Right atrium auricular region (tissue), 2 donors: ENCODE data around the gene DROSHA. TPM values are rescaled to one million over a fixed set of nuclear protein-coding genes. Genes with fewer than 3 reads are reported as not detected.
"Not testable (repeated sequence)": the region's sequence is repeated elsewhere in the genome, so short reads cannot be mapped to it uniquely, and the experiment has no call there.

ENCODE experiments used
- DNase-seq: peaks from one replicate; pipeline ENCODE4 v3.0.0-alpha.2; 2019; ENCODE audit warnings: low spot score
- H3K27ac ChIP-seq, 2 donors: fragments of 200-600 bp; sonication (generic); 1 replicate in 1 of 2; 2 replicates in 1 of 2; pipeline ENCODE4 v1.5.1; 2016 to 2019
- H3K27me3 ChIP-seq, 2 donors: fragments of 200-600 bp; sonication (generic); one replicate each; pipeline versions ENCODE4 v1.5.1 to v1.6.0; 2017 to 2019
- H3K36me3 ChIP-seq: fragments of 200-600 bp; sonication (generic); one replicate; pipeline ENCODE4 v1.5.1; 2016
- H3K4me1 ChIP-seq, 2 donors: fragments of 200-600 bp; sonication (generic); one replicate each; pipeline versions ENCODE4 v1.5.1 to v1.6.0; 2017 to 2019
- H3K4me3 ChIP-seq, 2 donors: fragments of 200-600 bp; sonication (generic); 1 replicate in 1 of 2; 2 replicates in 1 of 2; pipeline ENCODE4 v1.5.1; 2017 to 2019; ENCODE audit warnings: mild to moderate bottlenecking in 1 of 2, moderate library complexity in 1 of 2
- H3K9me3 ChIP-seq, 2 donors: fragments of 200-600 bp; sonication (generic); one replicate each; pipeline ENCODE4 v1.5.1; 2019
- CTCF ChIP-seq, 2 donors: fragments of 200-600 bp; sonication (generic); IDR thresholded peaks; one replicate each; pipeline ENCODE4 v1.5.1; 2019; ENCODE audit warnings: antibody characterized with exemption in 2 of 2
- total RNA-seq, 2 donors: library from RNA; depleted of rRNA; stranded (reverse); fragments of >200 nt; gene quantifications; one replicate each; pipeline ENCODE4 v1.1.0, GENCODE V29; 2016

The DROSHA gene
- total RNA-seq, 2 donors from 2014 or later = 27.3 to 28.5 TPM

DNA sequence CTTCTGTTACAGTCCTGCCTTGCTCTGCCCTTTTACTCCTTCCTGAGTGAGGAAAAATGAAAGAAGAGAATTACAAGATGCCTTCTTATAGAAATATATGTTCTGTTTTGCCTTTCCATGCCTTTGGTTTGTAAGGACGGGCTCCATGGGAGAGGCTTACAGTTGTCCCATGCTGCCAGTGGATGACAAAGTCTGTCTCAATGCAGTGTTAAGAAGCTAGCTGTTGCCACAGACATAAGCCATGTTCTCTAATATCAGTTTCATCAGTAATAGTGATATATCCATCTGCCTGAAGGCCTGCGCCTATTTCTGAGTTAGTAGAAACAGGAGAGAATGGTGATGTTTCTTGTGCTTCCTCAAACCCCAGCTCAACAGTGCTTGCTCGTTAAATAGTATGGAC is 28.0 kb upstream of the DROSHA start:
- DNase-seq = no peak
- no peaks in the 10 kb centered on the region for H3K9me3 ChIP-seq
- no peaks in the 10 kb centered on the region for H3K36me3 ChIP-seq
- H3K27me3 ChIP-seq = no peaks in the 10 kb centered on the region
- H3K4me3 ChIP-seq = no peak overlapping the region
- peaks cover 0 to 7% of the 10 kb centered on the region in 2 donors for H3K4me1 ChIP-seq
- no peak overlapping the region for H3K27ac ChIP-seq
- no peak for TF ChIP-seq CTCF (IDR thresholded peaks at IDR 0.05)

DNA sequence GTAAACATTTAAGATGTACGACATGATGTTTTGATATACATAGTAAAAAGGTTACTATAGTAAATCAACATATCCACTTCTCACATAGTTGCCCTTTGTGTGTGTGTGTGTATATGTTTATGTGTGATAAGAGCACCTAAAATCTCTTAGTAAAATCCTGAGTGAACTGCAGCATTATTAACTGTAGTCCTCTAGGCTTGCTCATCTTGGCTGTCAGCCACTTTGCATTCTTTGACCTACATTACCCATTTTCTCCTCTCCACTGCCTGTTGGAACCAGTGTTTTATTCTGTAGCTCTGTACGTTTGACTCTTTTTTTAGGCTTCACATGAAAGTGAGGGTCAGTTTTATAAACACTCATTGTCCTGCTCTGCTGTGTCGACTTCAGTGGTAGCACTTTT is 24.6 kb upstream of the DROSHA start:
- Histone ChIP-seq H3K36me3 (peaks cover 22% of the 10 kb centered on the region), H3K9me3 (no peaks in the 10 kb centered on the region), H3K27ac (no peak overlapping the region), H3K4me1 (no peaks in the 10 kb centered on the region), H3K27me3 (no peaks in the 10 kb centered on the region), H3K4me3 (no peak overlapping the region)
- no peak for TF ChIP-seq CTCF (IDR thresholded peaks at IDR 0.05)
- no peak for DNase-seq

DNA sequence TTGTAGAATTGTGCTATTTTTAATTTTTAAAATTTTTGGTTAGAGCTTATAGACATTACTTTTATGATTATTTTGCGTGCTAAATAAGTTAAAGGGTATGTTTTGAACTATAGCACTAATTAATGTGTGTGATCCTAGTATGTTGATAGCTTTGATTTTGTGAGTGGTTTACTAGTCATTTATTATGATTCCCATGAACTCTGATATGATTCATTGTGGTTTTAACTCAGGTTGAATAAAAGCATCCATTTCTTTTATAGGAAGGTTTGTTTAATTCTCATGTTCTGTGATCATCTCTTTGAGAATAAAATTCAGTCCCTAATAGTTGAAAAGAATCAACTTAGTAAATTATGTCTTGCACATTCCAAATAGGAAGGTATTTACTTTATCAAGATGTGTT is 22.7 kb upstream of the DROSHA start:
- DNase-seq = no peak
- no peak overlapping the region for H3K4me3 ChIP-seq
- H3K9me3 ChIP-seq = no peaks in the 10 kb centered on the region
- H3K4me1 ChIP-seq = no peaks in the 10 kb centered on the region
- TF ChIP-seq CTCF (IDR thresholded peaks at IDR 0.05) = no peak
- no peaks in the 10 kb centered on the region for H3K27me3 ChIP-seq
- peaks cover 28% of the 10 kb centered on the region for H3K36me3 ChIP-seq
- H3K27ac ChIP-seq = no peak overlapping the region

DNA sequence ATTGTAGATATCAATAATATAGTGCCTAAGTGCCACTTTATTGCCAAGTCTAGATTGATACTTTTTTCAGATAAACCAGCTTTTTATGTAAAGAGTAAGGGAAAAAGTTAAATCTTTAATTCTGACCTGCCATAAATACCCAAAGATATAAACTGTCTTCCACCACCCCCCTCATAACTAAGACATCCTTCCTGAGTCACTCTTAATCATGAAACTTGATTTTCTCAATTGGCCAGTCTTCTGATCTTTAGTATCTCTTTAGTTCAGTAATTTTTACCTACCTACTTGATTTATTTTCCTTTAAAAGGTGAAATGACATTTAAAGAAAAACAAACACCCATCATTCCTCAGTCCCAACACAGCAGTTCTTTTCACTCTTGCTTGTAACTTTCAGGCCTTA is 22.0 kb upstream of the DROSHA start:
- DNase-seq = no peak
- H3K4me3 ChIP-seq = no peak overlapping the region
- no peaks in the 10 kb centered on the region for H3K27me3 ChIP-seq
- no peak overlapping the region for H3K27ac ChIP-seq
- H3K9me3 ChIP-seq = no peaks in the 10 kb centered on the region
- H3K4me1 ChIP-seq = no peaks in the 10 kb centered on the region
- no peak for TF ChIP-seq CTCF (IDR thresholded peaks at IDR 0.05)
- H3K36me3 ChIP-seq = peaks cover 32% of the 10 kb centered on the region

- TF ChIP-seq CTCF (IDR thresholded peaks at IDR 0.05) = no peak
- Histone ChIP-seq H3K27ac (no peak overlapping the region), H3K9me3 (no peaks in the 10 kb centered on the region), H3K4me1 (no peaks in the 10 kb centered on the region), H3K36me3 (peaks cover 49% of the 10 kb centered on the region), H3K27me3 (no peaks in the 10 kb centered on the region), H3K4me3 (no peak overlapping the region)
- DNase-seq = no peak
Observed at GRCh38 chr5:31551878-31552277, 20.0 kb upstream of the DROSHA start.

DNA sequence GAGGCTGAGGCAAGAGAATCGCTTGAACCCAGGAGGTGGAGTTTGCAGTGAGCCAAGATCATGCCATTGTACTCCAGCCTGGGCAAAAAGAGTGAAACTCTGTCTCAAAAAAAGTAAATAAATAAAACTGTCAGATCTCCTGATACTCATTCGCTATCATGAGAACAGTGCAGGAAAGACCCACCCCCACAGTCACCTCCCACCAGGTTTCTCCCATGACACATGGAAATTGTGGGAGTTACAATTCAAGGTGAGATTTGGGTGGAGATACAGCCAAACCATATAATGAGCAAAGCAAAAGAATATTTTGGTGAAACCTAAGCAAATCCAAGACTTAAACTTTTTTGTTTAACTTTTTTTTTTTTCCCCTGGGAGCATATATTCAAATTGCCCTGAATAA is 17.2 kb upstream of the DROSHA start:
- H3K9me3 ChIP-seq = not testable (repeated sequence)

More for the DNA sequence above, 17.2 kb upstream of the DROSHA start:
- H3K4me1 ChIP-seq, H3K27me3 ChIP-seq, DNase-seq, H3K4me3 ChIP-seq, H3K27ac ChIP-seq: not testable (repeated sequence)
- H3K36me3 ChIP-seq = peaks cover 66% of the 10 kb centered on the region
